Skeletal muscle tissue (tissue), 4 donors: ENCODE results near the gene SUGP1. TPM values are rescaled to one million over a fixed set of nuclear protein-coding genes. Genes with fewer than 3 reads are reported as not detected.

Source experiments
- H3K27ac ChIP-seq: one replicate; pipeline ENCODE4 v1.7.0; 2013; ENCODE audit warnings: mild to moderate bottlenecking, low read depth, low read length, inconsistent platforms
- H3K27me3 ChIP-seq, 3 donors: one replicate each; pipeline ENCODE4 v1.7.0; 2013; ENCODE audit warnings: low read length in 3 of 3; ENCODE audit not compliant: control insufficient read depth in 3 of 3, insufficient read depth in 3 of 3
- H3K36me3 ChIP-seq, 3 donors: one replicate each; pipeline ENCODE4 v1.7.0; 2013; ENCODE audit warnings: low read length in 3 of 3; ENCODE audit not compliant: control insufficient read depth in 3 of 3, insufficient read depth in 3 of 3
- H3K4me1 ChIP-seq, 3 donors: one replicate each; pipeline ENCODE4 v1.7.0; 2013; ENCODE audit warnings: low read length in 3 of 3, mild to moderate bottlenecking in 3 of 3; ENCODE audit not compliant: control insufficient read depth in 3 of 3, insufficient read depth in 3 of 3
- H3K4me3 ChIP-seq, 3 donors: one replicate each; pipeline ENCODE4 v1.7.0; 2013; ENCODE audit warnings: low read length in 3 of 3
- H3K9ac ChIP-seq, 3 donors: one replicate each; pipeline ENCODE4 v1.7.0; 2013; ENCODE audit warnings: low read length in 3 of 3, mild to moderate bottlenecking in 3 of 3, moderate library complexity in 2 of 3, low read depth in 1 of 3
- H3K9me3 ChIP-seq, 3 donors: one replicate each; pipeline ENCODE4 v1.7.0; 2013; ENCODE audit warnings: low read length in 3 of 3; ENCODE audit not compliant: control insufficient read depth in 3 of 3
- total RNA-seq: library from RNA; depleted of rRNA; stranded (reverse); fragments of >200 nt; gene quantifications from one replicate; pipeline ENCODE4 v1.2.3, GENCODE V29; 2014
- donor health status: Osteomylitis.

Gene SUGP1
- total RNA-seq, 1 donor from 2014 or later = 13.6 TPM

GRCh38 chr19:19304186-19304965 lies 15.9 kb downstream of the SUGP1 start:
- H3K27me3 ChIP-seq = no peaks in the 10 kb centered on the region
- no peaks in the 10 kb centered on the region for H3K9me3 ChIP-seq
- no peak overlapping the region for H3K9ac ChIP-seq
- peaks cover 61 to 80% (median 70%) of the 10 kb centered on the region in 3 donors for H3K36me3 ChIP-seq
- no peak overlapping the region for H3K27ac ChIP-seq
- no peaks in the 10 kb centered on the region for H3K4me1 ChIP-seq
- H3K4me3 ChIP-seq = no peak overlapping the region

GRCh38 chr19:19303411-19303810 lies 16.9 kb downstream of the SUGP1 start:
- no peak overlapping the region for H3K9ac ChIP-seq
- H3K36me3 ChIP-seq = peaks cover 58 to 75% (median 64%) of the 10 kb centered on the region in 3 donors
- H3K4me3 ChIP-seq = no peak overlapping the region
- no peaks in the 10 kb centered on the region for H3K9me3 ChIP-seq
- no peak overlapping the region for H3K27ac ChIP-seq
- H3K4me1 ChIP-seq = no peaks in the 10 kb centered on the region
- no peaks in the 10 kb centered on the region for H3K27me3 ChIP-seq

GRCh38 chr19:19300613-19301012 lies 19.7 kb downstream of the SUGP1 start:
- Histone ChIP-seq H3K4me1 (no peaks in the 10 kb centered on the region), H3K4me3 (no peak overlapping the region), H3K27me3 (no peaks in the 10 kb centered on the region), H3K9me3 (no peaks in the 10 kb centered on the region), H3K27ac (no peak overlapping the region), H3K9ac (no peak overlapping the region), H3K36me3 (peaks cover 51 to 56% (median 53%) of the 10 kb centered on the region in 3 donors)

GRCh38 chr19:19297759-19298158 lies 22.6 kb downstream of the SUGP1 start:
- Histone ChIP-seq H3K4me3 (no peak overlapping the region), H3K9ac (no peak overlapping the region), H3K9me3 (no peaks in the 10 kb centered on the region), H3K4me1 (no peaks in the 10 kb centered on the region), H3K27ac (no peak overlapping the region), H3K27me3 (no peaks in the 10 kb centered on the region), H3K36me3 (peaks cover 32 to 43% (median 36%) of the 10 kb centered on the region in 3 donors)

GRCh38 chr19:19296953-19297689 lies 23.2 kb downstream of the SUGP1 start:
- Histone ChIP-seq H3K9ac (no peak overlapping the region), H3K27ac (no peak overlapping the region), H3K4me3 (no peak overlapping the region), H3K36me3 (peaks cover 27 to 42% (median 32%) of the 10 kb centered on the region in 3 donors), H3K27me3 (no peaks in the 10 kb centered on the region), H3K4me1 (no peaks in the 10 kb centered on the region), H3K9me3 (no peaks in the 10 kb centered on the region)

- H3K27ac ChIP-seq = no peak overlapping the region
- H3K36me3 ChIP-seq = peaks cover 10 to 26% (median 17%) of the 10 kb centered on the region in 3 donors
- H3K9ac ChIP-seq = no peak overlapping the region
- H3K4me3 ChIP-seq = no peak overlapping the region
- H3K4me1 ChIP-seq = no peaks in the 10 kb centered on the region
- H3K27me3 ChIP-seq = no peaks in the 10 kb centered on the region
- H3K9me3 ChIP-seq = no peaks in the 10 kb centered on the region
Observed at GRCh38 chr19:19294914-19295313, 25.4 kb downstream of the SUGP1 start.

GRCh38 chr19:19292607-19293006 lies 27.7 kb downstream of the SUGP1 start:
- Histone ChIP-seq H3K9me3 (no peaks in the 10 kb centered on the region), H3K4me1 (no peaks in the 10 kb centered on the region), H3K27ac (no peak overlapping the region), H3K36me3 (peaks cover 12 to 34% (median 22%) of the 10 kb centered on the region in 3 donors), H3K4me3 (no peak overlapping the region), H3K27me3 (no peaks in the 10 kb centered on the region), H3K9ac (no peak overlapping the region)

GRCh38 chr19:19285686-19286085 lies 34.6 kb downstream of the SUGP1 start:
- no peaks in the 10 kb centered on the region for H3K27me3 ChIP-seq
- peaks cover 0 to under 1% (median 0%) of the 10 kb centered on the region in 3 donors for H3K4me1 ChIP-seq
- H3K36me3 ChIP-seq = peaks cover 11 to 31% (median 19%) of the 10 kb centered on the region in 3 donors
- no peak overlapping the region for H3K27ac ChIP-seq
- no peak overlapping the region for H3K4me3 ChIP-seq
- H3K9ac ChIP-seq = no peak overlapping the region
- H3K9me3 ChIP-seq = no peaks in the 10 kb centered on the region

GRCh38 chr19:19280561-19280960 lies 39.7 kb downstream of the SUGP1 start:
- Histone ChIP-seq H3K36me3 (peaks cover 42 to 53% (median 50%) of the 10 kb centered on the region in 3 donors), H3K9ac (no peak overlapping the region), H3K27ac (no peak overlapping the region), H3K9me3 (no peaks in the 10 kb centered on the region), H3K4me3 (no peak overlapping the region), H3K27me3 (no peaks in the 10 kb centered on the region), H3K4me1 (peaks cover 0 to 4% (median 4%) of the 10 kb centered on the region in 3 donors)

GRCh38 chr19:19279853-19280252 lies 40.5 kb downstream of the SUGP1 start:
- Histone ChIP-seq H3K9me3 (no peaks in the 10 kb centered on the region), H3K9ac (no peak overlapping the region), H3K4me1 (peaks cover 0 to 4% (median 4%) of the 10 kb centered on the region in 3 donors), H3K4me3 (no peak overlapping the region), H3K36me3 (peaks cover 48 to 54% (median 50%) of the 10 kb centered on the region in 3 donors), H3K27me3 (no peaks in the 10 kb centered on the region), H3K27ac (no peak overlapping the region)
